GM21825 (cell line): ENCODE measurements around the gene TBPL1.

Source experiments
- ATAC-seq: cut with Tn5 transposase; IDR thresholded peaks from one replicate; pipeline ENCODE4 v1.9.1; 2021; ENCODE audit warnings: mild to moderate bottlenecking, moderate library complexity; ENCODE audit not compliant: unreplicated experiment

The TBPL1 gene

DNA sequence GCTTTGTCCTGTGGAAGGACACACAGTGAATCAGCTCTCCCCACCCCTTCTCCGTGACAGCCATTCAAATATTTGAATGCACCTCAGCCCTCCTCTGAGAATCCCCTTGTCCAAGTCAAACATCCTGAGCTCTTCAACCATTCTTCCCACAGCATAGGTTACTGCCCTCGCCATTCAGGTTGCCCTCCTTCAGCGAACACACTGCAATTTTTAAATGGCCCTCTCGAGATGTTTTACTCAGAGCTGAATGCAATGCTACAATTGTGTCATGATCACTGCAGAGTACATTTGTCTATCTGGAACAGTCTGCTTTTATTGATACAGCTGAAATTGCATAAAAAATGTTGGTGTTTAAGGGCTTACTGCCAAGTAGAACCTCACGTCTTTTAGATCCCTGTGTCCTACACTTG, 50.5 kb downstream of the TBPL1 start:
- ATAC-seq, result no peak

DNA sequence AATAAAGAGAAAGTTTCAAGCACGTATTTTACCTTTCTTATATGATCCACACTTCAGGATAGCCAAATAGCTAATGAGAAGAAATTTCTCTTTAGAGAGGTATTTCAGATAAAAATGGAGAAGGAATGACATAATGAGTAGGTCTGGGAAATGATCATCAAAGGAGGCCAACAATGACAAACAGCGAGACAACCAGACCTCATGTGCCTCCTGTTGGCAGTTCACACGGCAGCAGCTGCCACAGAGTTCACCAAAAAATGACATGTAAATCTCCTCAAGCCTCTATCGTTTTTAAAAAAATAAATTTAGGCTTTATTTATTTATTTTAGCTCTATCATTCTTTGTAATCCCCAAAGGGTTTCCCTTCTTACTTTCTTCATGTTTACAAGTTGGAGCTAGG, 51.7 kb downstream of the TBPL1 start:
- ATAC-seq, result no peak

DNA sequence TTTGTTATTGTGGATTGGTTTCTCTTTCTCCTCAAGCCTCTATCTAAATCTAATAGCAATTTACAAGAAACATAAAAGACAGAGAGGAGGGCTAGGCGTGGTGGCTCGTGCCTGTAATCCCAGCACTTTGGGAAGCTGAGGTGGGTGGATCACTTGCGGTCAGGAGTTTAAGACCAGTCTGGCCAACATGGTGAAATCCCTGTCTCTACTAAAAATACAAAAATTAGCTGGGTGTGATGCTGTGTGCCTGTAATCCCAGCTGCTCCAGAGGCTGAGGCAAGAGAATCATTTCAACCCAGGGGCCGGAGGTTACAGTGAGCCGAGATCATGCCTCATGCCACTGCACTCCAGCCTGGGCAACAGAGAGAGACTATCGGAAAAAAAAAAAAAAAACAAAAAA, 52.8 kb downstream of the TBPL1 start:
- no peak for ATAC-seq

DNA sequence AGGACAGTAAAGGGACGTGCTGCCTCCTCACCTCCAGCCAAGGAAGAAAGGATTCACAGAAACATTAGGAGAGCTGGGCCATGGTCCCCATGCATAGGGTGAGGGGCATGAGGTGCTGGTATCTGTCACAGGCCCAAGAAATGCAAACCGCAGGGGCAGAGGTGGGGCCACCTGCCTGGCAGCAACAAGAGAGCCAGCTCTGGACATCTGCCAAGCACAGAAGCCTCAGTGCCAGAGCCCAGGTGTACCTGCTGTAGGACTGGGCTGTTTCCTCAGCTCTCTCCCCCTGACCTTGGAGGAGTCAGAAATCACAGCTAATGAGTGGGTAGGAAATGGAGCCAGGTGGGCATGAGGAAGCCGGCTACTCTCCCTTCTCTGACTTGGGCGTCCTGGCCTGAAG, 54.1 kb downstream of the TBPL1 start:
- ATAC-seq, result no peak

DNA sequence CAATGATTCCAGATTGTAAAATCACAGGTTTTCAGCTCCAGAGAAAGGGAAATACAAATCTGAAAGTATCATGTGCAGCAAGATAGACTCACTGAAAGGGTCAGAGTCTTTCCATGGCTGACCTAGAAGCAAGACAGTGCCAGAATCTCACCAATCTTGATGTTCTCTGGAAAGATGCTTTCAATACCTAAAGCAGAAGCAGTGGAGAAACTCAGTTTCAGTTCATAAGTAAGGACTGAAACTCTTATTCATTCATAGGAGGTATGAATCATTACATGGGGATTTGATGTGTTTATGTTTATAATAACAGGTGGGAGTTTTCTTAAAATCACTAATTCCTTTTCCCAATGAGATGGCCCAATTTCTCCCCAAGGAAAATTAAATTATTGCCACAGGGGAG, 56.9 kb downstream of the TBPL1 start:
- ATAC-seq, result no peak

DNA sequence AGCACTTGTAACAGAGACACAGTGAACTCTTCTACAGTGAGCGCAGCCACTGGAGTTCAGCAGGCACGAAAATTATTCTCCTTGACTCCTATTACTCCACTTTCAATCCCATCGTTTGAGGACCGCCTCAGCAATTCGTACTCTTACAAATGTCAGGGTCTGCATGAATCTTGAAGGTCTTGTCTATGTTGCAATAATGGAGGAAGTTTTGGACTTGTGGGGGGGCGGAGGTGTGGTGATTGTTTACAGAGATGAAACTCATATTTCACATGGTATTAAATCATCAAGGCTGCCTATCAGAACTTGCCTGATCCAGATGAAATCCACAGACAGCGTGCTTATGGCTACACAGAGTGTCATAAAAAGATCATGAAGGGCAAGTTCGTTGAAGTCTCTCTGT, 57.4 kb downstream of the TBPL1 start:
- ATAC-seq, result no peak

DNA sequence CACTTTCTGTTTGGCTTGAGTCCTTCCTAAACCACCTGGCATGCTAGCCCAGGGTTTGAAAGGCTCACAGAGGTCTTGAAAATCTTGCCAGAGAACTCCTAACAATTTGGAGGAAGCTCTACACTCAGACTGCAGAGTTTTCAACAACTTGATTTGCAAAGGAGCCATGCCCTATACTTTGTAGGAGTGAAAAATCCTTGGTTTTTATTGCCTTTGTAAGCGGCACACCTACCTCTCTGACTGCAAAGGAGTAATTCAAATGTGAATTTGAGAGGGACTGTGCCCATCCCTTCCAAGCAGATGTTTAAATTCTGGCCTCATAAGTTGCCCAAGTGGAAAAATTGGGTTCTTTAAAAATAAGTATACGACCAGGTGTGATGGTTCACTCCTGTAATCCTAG, 58.0 kb downstream of the TBPL1 start:
- no peak for ATAC-seq

DNA sequence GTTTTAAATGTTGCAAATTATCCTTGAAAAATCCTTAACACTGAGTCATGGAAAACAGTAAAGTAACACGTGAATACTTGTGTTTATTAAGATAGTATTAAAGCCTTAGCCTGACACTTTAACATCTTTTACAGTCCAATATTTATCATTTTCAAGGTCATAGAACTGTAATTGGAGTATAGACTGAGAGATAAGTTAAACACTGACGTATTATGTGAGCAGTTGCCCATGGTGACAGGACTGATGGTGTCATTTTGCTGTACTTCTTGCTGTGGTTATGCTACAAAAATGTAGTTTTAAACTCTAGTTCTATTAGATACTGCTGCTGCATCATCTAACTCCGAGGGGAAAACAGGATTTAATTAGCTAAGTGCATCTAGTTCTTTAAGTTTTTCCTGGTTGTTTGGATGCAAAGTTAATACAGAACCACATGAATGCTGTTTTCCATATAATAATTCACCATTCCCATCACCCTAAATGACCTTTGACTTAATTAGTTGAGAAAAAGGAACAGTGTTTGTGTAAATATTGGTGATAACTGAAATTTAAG, 61.6 kb downstream of the TBPL1 start:
- ATAC-seq, result no peak

DNA sequence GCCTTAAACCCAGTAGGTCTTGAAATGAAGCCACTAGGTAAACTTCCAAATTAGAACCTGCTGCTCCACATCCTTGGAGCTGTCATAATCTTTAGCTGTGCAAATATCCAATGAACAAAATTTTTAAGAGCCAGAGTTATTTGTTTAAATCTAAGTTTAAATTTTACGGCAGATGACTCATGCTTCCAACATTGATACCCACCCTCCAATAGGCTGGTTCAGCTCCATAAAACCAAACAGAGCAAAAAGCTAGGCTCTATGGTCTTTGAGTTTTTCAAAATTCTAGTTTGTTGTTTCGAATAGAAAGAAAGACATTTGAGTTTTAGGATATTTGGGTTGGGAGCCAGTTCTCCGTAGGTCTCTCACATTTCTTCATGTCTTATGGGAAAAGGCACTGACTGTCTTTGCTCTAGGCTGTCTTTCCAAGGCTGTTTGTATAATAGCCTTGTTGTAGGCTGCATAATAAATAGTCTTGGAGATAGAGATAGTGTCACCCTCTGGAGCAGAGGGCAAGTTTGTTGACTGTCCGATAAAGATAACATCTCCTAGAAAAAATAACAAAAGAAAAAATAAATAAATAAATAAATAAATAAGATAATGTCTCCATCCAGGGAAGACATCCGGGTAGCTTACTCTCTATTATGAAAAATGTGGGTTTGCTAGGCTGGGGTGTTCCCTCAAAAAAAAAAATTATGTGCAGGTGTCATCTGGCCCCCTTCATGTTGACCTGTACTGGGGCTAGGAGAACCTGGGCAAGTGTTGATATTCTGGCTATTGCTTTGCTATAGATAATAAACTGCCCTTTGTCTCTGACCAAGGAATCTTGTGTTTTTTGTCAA, 62.9 kb downstream of the TBPL1 start:
- ATAC-seq, result no peak

DNA sequence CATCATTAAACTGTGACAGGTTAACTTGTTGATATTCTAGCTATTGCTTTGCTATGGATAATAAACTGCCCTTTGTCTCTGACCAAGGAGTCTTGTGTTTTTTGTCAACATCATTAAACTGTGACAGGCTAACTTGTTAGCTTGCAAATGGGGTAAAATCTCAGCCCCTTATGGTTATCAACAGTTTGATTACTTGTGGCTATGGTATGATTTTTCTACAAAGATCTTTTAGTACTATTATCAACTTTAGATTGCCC, 63.5 kb downstream of the TBPL1 start:
- no peak for ATAC-seq

DNA sequence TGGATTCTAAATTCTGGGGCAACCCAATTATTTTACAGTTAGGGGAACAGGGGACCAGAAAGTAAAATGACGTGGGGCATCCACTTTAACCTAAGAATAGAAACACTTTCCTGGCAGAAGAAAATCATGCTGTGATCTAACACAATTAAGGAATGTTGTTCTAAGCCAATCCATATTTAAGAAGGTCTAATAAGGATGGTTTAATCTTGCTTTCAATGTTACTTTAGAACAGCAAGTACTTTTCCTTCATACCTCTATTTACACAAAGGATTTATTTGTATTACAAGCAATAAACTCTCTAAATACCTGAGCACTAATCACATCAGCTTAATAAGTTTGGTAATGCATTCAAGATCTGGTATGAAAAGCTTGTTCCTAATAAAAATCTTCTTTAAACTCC, 67.0 kb downstream of the TBPL1 start:
- no peak for ATAC-seq

DNA sequence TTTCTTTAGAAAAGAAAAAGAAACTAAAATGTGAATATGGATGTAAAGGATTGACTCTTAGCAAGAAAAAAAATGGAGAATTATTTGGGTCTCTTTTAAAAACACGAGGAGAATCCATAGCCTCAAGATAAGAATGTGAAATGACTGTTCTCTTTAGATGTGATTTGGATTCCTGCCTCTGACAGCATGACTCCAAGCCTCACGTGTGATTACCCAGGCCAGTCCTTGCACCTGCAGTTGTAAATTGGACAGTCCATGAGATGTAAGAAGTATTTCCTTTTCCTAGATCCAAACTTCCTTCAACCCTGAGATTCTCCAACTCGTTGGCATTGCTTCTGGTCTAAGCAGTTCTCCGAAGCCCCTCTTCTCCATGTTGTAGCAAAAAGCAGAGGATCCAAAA, 67.5 kb downstream of the TBPL1 start:
- ATAC-seq, result no peak

DNA sequence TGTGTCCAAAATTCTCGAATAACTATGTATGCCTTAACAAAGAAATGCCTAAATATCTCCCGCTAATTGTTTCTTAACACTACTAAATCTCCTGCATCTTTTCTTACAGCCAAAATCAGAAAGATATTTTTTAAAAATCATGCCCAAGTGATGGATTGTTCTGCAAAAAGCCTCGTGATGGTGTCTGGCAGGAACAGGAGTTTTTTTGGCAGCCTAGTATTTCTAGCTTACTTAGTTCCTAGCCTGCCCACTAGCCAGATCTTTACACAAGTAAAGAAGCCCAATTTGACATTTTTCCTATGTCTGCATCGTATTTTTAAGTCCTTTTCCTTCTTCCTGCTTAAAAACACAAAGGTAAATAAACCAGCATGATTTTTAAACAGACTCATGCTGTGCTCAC, 67.9 kb downstream of the TBPL1 start:
- ATAC-seq, result no peak

DNA sequence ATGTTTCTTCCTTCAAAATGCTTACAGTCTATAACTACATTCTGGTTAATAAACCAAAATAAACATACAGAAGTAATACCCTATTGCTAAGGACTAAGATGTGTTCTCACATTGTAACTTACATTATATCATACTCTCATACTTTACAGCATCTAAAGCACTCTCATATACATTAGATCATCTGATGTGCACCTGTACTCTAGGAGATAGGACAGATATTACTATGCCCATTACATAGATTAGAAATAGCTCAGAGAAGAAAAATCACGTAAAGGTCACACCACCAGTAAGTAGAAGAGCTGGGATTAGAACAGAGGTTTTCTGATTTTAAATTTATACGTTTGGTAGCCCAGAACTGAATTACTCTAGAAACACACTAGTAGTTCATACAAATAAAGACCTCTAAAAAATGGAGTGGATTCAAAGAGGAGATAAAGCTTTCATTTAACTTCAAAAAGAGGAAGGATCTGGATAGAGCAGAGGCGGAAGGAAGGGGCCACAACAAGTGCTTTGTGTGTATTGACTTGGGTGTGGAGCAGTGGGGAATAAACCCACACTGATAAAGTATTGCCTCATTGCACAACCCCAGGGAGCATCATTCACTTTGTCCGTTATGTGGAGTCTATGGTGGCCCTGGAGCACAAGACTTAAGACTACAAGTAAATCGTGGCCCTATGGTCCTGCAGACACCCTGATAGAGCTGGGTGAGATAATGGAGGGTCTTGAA, 68.5 kb downstream of the TBPL1 start:
- no peak for ATAC-seq

DNA sequence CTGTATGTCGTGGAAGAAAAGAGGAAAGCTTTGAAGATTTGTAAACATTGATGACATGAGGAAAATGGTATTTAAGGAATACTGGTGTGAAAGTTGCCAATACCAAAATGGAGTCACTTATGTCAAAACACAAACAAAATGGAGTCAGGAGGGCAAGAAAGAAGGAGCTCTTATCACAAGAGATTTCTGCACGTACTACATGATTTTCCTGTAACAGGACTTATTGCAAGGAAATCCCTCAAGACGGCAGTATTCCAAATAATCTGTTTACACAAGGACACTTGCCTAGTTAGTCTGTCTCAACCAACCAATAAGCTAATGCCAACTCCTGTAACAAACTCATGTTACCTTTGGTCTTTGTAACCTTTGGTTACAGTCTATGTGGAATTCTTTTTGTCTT, 69.6 kb downstream of the TBPL1 start:
- no peak for ATAC-seq

DNA sequence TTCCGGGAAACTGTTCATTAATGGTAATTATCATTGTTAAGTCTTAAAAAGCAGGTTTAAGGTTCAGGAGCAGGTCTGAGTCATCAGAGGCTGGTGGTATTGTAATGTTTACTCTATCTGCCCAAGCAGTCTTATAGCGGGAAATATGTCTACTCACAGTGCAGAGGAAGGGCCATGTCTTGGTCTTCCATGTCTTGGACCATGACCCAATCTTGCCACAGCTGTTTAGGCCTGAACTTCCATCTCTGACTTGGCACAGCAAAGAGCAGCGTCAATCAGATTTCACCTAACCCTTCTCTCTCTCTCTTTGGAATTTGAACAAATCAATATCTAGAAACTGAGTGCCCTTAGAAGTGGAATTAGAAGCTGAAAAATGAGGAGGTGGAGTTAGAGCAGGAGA, 73.6 kb downstream of the TBPL1 start:
- ATAC-seq, result no peak

DNA sequence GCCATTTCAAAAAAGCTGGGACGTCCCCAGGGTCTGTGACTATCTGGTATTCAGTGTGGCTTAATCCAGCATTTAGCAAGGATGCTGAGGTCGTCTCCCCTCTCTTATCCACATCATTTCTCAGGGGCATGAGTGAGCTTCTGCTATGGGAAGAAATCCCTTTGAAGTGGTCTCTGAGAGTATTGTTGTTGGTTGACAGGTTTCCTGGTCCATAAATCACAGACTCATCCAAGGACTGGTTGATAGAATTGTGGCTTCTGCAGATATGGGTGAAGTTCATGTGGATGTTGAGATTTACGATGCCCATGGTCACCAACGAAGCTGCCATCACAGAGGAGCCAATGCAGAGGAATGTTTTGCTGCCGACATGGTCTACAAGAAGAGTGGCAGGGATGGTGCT, 75.4 kb downstream of the TBPL1 start:
- no peak for ATAC-seq

DNA sequence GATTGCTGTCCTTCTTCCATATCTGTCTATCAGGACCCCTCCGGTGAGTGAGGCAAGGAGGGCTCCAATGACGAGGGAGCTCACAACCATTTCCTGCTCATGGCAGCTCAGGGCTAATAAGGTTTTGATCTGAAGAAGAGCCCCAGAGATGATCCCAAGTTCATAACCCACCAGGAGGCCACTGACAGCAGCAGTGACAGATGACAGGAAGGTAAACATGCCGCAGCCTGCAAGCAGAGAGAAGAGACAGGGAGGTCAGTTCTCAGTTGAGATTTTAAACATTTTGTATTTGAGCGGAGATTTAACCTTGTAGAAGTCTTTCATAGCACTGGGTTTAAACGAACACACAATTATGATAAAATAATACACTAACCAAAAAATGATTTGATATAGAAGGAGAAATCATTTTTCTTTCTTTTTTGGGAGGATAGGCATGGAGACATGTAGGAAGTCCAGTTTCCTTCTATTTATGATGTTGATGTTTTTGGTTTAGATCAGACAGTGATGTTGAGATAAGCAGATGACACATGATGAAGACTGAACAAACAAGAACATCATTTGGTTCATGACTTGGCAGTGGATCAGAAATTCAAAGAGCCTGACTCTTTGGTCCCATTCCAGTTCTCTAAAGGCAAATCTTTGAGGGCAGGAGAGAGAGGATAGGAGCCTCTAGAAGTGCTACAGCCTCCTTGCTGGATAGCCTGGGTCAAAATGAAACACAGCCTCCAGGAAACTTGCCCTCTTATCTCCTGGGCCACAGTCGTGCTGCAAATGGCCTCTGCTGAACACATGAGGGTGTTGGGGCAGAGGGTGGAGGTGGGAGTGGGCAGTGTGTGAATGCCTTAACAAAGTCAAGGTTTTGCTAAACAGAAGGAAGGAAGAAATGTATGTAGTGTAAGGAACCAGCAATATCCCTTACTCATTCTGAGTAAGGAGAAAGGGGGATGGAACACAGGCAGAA, 76.8 kb downstream of the TBPL1 start:
- ATAC-seq, result no peak

DNA sequence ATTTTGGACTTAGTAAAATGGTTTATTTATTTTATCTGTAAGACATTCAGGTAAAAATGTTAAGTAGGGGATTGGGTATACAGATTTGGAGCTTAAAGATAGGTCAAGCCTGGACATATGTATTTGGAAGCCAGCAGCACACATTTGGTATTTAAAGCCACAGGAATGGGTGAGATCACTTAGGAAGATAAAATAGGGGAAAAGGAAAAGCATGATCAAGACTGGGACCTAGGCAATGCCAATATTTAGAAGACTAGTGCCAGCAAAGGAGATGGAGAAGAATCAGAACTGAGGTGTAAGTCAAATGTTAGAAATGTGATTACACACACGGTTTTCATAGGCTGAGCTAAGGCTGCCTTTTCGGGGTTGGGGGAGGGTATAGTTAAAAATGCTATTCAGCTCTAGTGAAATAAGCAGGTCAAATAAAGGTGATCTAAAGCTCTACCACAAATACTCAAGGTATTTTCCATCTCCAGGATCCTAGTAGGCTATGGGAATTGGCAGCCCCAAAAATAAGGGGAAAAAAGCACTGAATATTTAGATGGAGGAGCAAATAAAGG, 78.8 kb downstream of the TBPL1 start:
- ATAC-seq, result no peak

DNA sequence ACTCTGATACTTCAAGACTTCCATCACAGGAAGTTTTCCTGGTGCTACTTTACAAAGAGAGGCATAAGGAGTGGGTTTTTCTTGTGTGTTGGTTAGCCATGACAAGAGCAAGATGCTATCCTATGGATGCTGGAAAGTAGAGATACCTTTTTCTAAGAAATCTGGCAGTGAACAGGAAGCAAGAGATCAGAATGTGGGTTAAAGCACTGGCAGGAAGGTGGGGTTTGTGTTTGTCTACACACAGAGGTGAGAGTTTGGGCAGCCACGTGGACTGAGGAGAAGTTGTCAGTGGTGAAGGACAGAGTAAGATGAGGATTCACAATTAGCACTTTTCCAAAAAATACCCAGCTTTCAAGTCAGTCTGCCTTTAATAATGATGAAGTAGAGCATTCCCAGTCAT, 81.5 kb downstream of the TBPL1 start:
- ATAC-seq, result no peak
